Testis (tissue), 2 donors: Measurements from ENCODE around the gene R3HDM2.

Experiments used
- CTCF ChIP-seq, 3 experiments: fragments of 450-650 bp in 2 of 3; fragments of 200-600 bp in 1 of 3; sonication (generic) in 1 of 3; IDR thresholded peaks; one replicate each; pipeline ENCODE4 v1.5.1; 2016 to 2019; ENCODE audit warnings: antibody characterized with exemption in 3 of 3, mild to moderate bottlenecking in 2 of 3, moderate library complexity in 1 of 3
- POLR2A ChIP-seq: fragments of 450-650 bp; IDR thresholded peaks from one replicate; pipeline ENCODE4 v1.6.1; 2017; ENCODE audit warnings: antibody characterized with exemption, mild to moderate bottlenecking, moderate library complexity

GRCh38 chr12:57385586-57385985 lies 45.3 kb downstream of the R3HDM2 start:
- TF ChIP-seq CTCF (IDR thresholded peaks at IDR 0.05), result no peak
- TF ChIP-seq POLR2A, result no peak
